Kidney epithelial cell (primary cell): ENCODE results near the gene ANKRD61. TPM values are rescaled to one million over a fixed set of nuclear protein-coding genes. Genes with fewer than 3 reads are reported as not detected.

ENCODE experiments used
- DNase-seq: peaks from one replicate; pipeline ENCODE4 v3.0.0-alpha.2; 2010; ENCODE audit warnings: low read depth
- H3K27me3 ChIP-seq: 2 replicates; pipeline ENCODE4 v1.6.0; 2011; ENCODE audit warnings: low read length; ENCODE audit not compliant: control insufficient read depth, insufficient read depth
- H3K36me3 ChIP-seq: 2 replicates; pipeline ENCODE4 v1.5.1; 2011; ENCODE audit warnings: low read length; ENCODE audit not compliant: control insufficient read depth, insufficient read depth
- H3K4me3 ChIP-seq: 2 replicates; pipeline ENCODE4 v1.5.1; 2011; ENCODE audit warnings: low read depth, mild to moderate bottlenecking, control low read depth, low read length
- total RNA-seq: library from RNA; depleted of rRNA; stranded (reverse); fragments of >200 nt; gene quantifications from 2 replicates; pipeline ENCODE4 v1.2.3, GENCODE V29; 2015
- TF ChIP-seq, protein P1 (sequence below): IDR thresholded peaks from 2 replicates; pipeline ENCODE4 v1.5.1; 2011; ENCODE audit warnings: mild to moderate bottlenecking, moderate library complexity, low read length, control low read depth, inconsistent platforms; ENCODE audit not compliant: insufficient read depth, poor library complexity, severe bottlenecking

Gene ANKRD61
- total RNA-seq, 1 donor from 2014 or later = not detected

DNA sequence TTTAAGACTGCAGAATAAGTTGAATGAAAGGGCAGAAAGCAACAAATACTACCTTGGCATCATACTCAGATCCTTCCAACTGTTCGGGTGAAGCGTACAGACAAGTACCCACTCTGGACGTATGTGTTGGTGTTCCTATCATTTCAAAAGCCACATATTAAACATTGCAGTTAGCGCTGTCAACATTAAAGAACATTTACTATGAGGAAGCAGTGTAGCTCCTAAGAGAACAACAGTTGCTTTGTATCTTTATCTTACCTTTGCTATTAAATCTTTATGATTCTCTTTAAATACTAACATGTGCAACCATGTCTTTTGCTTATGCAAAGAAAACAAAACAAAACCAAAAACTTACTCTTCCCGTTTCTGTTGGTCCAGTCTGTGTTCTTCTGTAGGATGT is 2.6 kb upstream of the ANKRD61 start:
- H3K4me3 ChIP-seq = no peak overlapping the region
- no peaks in the 10 kb centered on the region for H3K27me3 ChIP-seq
- peaks cover 9% of the 10 kb centered on the region for H3K36me3 ChIP-seq
- DNase-seq = no peak
- TF ChIP-seq, protein P1, sequence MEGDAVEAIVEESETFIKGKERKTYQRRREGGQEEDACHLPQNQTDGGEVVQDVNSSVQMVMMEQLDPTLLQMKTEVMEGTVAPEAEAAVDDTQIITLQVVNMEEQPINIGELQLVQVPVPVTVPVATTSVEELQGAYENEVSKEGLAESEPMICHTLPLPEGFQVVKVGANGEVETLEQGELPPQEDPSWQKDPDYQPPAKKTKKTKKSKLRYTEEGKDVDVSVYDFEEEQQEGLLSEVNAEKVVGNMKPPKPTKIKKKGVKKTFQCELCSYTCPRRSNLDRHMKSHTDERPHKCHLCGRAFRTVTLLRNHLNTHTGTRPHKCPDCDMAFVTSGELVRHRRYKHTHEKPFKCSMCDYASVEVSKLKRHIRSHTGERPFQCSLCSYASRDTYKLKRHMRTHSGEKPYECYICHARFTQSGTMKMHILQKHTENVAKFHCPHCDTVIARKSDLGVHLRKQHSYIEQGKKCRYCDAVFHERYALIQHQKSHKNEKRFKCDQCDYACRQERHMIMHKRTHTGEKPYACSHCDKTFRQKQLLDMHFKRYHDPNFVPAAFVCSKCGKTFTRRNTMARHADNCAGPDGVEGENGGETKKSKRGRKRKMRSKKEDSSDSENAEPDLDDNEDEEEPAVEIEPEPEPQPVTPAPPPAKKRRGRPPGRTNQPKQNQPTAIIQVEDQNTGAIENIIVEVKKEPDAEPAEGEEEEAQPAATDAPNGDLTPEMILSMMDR = no peak

DNA sequence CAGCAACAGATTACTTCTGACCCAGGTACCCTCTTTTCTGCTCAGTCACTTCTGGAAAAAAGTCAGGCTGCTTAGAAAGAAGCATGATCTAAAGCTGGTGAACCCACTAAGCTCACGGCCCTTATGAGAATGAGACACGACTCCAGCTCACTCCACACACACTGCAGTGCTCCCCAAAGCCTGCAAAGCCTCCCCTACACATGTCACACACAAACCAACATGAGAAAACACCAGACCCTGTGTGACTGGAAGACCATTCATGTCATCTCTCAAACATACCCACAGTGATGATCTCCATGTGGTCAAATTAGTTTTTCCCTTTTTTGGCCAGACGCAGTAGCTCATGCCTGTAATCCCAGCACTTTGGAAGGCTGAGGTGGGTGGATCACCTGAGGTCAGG is 391 bp downstream of the ANKRD61 start:
- Histone ChIP-seq H3K27me3 (no peaks in the 10 kb centered on the region), H3K4me3 (no peak overlapping the region), H3K36me3 (peaks cover 9% of the 10 kb centered on the region)
- TF ChIP-seq, protein P1 = no peak
- DNase-seq = no peak

DNA sequence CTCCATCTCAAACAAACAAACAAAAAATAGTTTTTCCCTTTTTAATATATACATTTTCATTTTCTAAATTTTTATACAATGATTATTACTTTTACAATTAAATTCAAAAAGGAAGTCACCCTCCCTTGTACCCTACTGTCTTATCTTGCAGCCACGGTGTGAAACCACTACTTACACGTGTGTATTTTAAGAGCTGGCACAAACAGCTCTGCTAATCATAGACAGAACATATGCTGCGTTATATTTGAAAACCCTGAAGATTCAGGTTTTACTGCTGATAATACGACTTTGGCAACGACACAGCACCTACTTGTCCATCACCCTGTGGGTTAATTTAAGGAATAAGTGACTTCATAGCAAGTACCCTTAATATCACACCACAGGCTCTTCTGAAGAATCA is 991 bp downstream of the ANKRD61 start:
- Histone ChIP-seq H3K4me3 (no peak overlapping the region), H3K27me3 (no peaks in the 10 kb centered on the region), H3K36me3 (peaks cover 6% of the 10 kb centered on the region)
- DNase-seq = no peak
- TF ChIP-seq, protein P1 = no peak

DNA sequence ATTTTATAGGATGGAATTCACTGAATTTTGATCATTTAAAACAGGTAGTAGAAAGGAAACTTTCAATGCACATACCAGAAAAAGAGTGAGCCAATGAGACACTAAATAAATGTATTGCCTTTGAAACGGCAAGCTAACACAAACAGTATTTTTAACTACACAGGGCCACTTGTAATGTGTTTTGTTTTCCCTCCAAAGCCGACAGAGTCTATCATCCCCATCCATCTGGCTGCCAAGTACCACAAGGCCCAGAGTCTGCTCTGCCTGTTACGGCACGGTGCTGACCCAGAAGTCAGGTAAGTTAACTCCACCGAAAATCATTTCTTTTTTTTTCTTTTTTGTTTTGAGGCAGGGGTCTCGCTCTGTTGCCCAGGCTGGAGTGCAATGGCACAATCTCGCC is 1.5 kb downstream of the ANKRD61 start:
- Histone ChIP-seq H3K4me3 (no peak overlapping the region), H3K27me3 (no peaks in the 10 kb centered on the region), H3K36me3 (peaks cover 5% of the 10 kb centered on the region)
- DNase-seq = no peak
- TF ChIP-seq, protein P1 = no peak

GRCh38 chr7:6035165-6035564 is 4.0 kb downstream of the ANKRD61 start:
- TF ChIP-seq, protein P1 = no peak
- H3K27me3 ChIP-seq = no peaks in the 10 kb centered on the region
- H3K36me3 ChIP-seq = peaks cover 3% of the 10 kb centered on the region
- no peak for DNase-seq
- no peak overlapping the region for H3K4me3 ChIP-seq

DNA sequence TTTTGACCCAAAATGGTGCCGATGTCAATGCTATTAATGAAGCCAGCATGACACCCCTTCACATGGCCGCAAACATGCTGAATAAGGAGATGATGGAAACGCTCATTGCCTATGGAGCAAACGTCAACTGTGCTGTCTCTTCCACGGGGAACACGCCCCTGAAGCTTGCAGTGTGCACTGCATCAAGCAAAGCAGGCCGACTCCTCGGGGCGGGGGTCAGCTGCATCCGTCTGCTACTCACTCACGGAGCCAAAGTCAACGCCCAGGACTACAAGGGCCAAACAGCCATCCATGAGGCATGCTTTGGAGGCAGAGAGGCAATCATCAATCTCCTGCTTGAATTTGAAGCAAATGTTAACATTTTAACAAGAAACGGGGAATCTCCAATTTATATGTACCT is 4.5 kb downstream of the ANKRD61 start:
- no peak for DNase-seq
- H3K36me3 ChIP-seq = peaks cover 3% of the 10 kb centered on the region
- H3K27me3 ChIP-seq = no peaks in the 10 kb centered on the region
- H3K4me3 ChIP-seq = no peak overlapping the region
- TF ChIP-seq, protein P1 = no peak
